ENCODE results near the gene CREBL2.
"Not testable (repeated sequence)": the region's sequence is repeated elsewhere in the genome, so short reads cannot be mapped to it uniquely, and the experiment has no call there.

GRCh38 chr12:12652704-12653103 lies 41.0 kb downstream of the CREBL2 start:
- TF ChIP-seq ZNF8 (CRISPR knock-in tag; IDR thresholded peaks at IDR 0.05); ARNTL (CRISPR knock-in tag; IDR thresholded peaks at IDR 0.05; ENCODE audit: borderline replicate concordance, low read depth); POU6F1 (CRISPR knock-in tag; IDR thresholded peaks at IDR 0.05; ENCODE audit: borderline replicate concordance, low read depth); PATZ1 (CRISPR knock-in tag; IDR thresholded peaks at IDR 0.05; ENCODE audit: borderline replicate concordance); TOX (CRISPR knock-in tag; IDR thresholded peaks at IDR 0.05; ENCODE audit: borderline replicate concordance); TCF4 (CRISPR knock-in tag; IDR thresholded peaks at IDR 0.05; ENCODE audit: borderline replicate concordance); GLIS3 (CRISPR knock-in tag; IDR thresholded peaks at IDR 0.05): not testable (repeated sequence)

All from SK-N-SH treated with all-trans-retinoic acid at 6 μM for 48 hours (cell line).